Stimulated activated CD4-positive, alpha-beta T cell treated with anti-CD3 and anti-CD28 coated beads, Interleukin-4, amount 100 ng/mL, for 4 hours (primary cell): ENCODE data around the gene RBL2.
"Not testable (repeated sequence)": the region's sequence is repeated elsewhere in the genome, so short reads cannot be mapped to it uniquely, and the experiment has no call there.

Experiments
- DNase-seq, 2 experiments: peaks; one replicate each; pipeline ENCODE4 v3.0.0-alpha.2; 2020

Gene RBL2

DNA sequence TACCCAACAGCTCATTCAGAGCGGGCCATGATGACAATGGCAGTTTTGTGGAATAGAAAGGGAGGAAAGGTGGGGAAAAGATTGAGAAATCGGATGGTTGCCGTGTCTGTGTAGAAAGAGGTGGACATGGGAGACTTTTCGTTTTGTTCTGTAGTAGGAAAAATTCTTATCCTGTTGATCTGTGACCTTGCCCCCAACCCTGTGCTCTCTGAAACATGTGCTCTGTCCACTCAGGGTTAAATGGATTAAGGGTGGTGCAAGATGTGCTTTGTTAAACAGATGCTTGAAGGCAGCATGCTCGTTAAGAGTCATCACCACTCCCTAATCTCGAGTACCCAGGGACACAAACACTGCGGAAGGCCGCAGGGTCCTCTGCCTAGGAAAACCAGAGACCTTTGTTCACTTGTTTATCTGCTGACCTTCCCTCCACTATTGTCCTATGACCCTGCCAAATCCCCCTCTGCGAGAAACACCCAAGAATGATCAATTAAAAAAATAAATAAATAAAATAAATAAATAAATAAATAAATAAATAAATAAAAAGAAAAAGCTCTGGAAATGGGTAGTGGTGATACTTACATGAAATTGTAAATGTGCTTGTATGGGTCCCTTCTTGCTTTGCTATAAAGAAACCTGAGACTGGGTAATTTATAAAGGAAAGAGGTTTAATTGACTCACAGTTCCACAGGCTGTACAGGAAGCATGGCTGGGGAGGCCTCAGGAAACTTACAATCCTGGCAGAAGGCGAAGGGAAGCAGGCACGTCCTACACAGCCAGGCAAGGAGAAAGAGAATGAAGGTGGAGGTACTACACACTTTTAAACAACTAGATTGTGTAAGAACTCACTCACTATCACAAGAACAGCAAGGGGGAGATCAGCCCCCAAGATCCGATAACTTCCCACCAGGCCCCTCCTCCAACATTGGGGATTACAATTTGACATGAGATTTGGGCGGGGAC, 105.8 kb downstream of the RBL2 start:
- DNase-seq = not testable (repeated sequence)
